Stimulated activated CD8-positive, alpha-beta memory T cell treated with anti-CD3 and anti-CD28 coated beads, Interleukin-2, amount 100 ng/mL, for 1 hour (primary cell): ENCODE results near the gene SLC7A9.
"Not testable (repeated sequence)": the region's sequence is repeated elsewhere in the genome, so short reads cannot be mapped to it uniquely, and the experiment has no call there.

Experiments used
- DNase-seq, 2 donors: peaks; one replicate each; pipeline ENCODE4 v3.0.0-alpha.2; 2020; ENCODE audit warnings: low read depth in 2 of 2

SLC7A9 gene

DNA sequence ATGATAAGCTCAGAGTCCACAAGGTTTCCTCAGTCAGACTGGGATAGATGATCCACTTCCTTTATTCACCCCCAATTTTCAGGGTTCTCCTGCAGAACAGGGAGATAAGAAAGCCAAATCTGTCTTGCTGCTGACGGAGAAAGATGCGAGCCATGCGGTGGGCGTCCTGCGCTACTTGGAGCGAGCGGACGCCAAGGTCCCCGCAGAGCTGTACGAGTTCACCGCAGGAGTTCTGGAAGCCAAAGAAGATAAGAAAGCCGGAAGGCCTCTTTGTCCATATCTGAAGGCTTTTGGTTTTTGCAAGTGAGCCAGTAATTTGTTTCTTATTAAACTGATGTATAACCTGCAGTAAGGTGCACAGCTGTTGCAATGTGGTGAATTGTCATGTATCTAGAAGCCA lies 66.7 kb downstream of the SLC7A9 start:
- no peak for DNase-seq

GRCh38 chr19:32800754-32801153 lies 68.8 kb downstream of the SLC7A9 start:
- no peak for DNase-seq

DNA sequence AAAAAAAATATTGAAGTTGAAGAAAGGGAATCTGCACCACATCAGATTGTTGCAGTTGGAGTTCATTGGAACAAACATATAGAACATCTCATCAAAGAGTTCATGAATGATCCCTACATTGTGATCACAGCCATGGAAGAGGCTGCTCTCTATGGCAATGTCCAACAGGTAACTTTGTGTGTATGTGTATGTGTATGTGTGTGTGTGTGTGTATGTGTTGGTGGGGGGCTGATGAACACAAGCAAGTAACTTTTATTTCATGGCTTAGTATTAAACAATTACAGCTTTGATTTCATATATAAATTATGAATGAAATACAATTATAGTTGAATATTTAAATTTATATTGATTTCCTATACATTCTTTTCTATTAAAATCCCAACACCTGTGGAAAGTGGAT lies 69.4 kb downstream of the SLC7A9 start:
- DNase-seq: no peak

GRCh38 chr19:32798201-32798600 lies 71.4 kb downstream of the SLC7A9 start:
- no peak for DNase-seq

- DNase-seq: no peak
Observed at GRCh38 chr19:32789429-32789828, 80.1 kb downstream of the SLC7A9 start.

DNA sequence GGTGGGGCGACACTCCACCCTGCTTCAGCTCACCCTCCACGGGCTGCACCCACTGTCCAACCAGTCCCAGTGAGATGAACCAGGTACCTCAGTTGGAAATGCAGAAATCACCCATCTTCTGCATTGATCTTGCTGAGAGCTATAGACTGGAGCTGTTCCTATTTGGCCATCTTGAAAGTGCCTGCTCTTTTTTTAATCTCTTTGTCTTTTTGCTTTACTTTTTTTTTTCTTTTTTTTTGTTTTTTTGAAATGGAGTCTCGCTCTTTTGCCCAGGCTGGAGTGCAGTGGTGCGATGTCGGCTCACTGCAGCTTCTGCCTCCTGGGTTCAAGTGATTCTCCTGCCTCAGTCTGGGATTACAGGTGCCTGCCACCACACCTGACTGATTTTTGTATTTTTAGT lies 81.7 kb downstream of the SLC7A9 start:
- not testable (repeated sequence) for DNase-seq

GRCh38 chr19:32787161-32787813 lies 82.3 kb downstream of the SLC7A9 start:
- not testable (repeated sequence) for DNase-seq

DNA sequence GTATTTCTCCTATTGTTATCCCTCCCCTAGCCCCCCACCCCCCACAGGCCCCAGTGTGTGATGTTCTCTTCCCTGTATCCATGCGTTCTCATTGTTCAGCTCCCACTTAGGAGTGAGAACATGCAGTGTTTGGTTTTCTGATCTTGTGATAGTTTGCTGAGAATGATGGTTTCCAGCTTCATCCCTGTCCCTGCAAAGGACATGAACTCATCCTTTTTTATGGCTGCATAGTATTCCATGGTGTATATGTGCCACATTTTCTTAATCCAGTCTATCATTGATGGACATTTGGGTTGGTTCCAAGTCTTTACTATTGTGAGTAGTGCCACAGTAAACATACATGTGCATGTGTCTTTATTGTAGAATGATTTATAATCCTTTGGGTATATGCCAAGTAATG lies 87.5 kb downstream of the SLC7A9 start:
- not testable (repeated sequence) for DNase-seq

DNA sequence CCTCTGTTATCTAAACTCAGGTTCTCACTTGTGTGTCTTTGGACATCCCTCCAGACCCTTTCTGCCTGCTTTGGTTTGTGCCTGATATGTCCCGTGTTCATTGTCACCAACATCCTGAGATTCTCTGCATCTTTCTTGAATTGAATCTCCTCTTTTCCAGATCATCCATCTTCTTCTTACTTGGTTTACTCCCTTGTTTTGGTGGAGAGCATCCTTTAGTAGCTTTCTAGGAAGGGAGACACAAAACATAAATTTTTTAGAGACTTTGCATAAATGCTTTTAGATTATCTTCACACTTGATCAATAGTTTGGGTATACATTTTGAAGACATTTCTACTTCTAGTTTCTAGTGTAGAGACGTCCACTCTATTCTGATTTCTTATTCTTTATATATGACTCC lies 88.3 kb downstream of the SLC7A9 start:
- DNase-seq: no peak
